Renal pelvis (tissue), 4 donors: Measurements from ENCODE around the gene MTURN. TPM values are rescaled to one million over a fixed set of nuclear protein-coding genes. Genes with fewer than 3 reads are reported as not detected.
"Not testable (repeated sequence)": the region's sequence is repeated elsewhere in the genome, so short reads cannot be mapped to it uniquely, and the experiment has no call there.

ENCODE experiments used
- DNase-seq: peaks from one replicate; pipeline ENCODE4 v3.0.0-alpha.2; 2013
- polyA plus RNA-seq, 3 donors: library from polyadenylated mRNA; unstranded; fragments of 120-200 nt; gene quantifications; one replicate each; pipeline ENCODE4 v1.2.1, GENCODE V29; 2013; ENCODE audit not compliant: insufficient read length in 3 of 3

The MTURN gene
- polyA plus RNA-seq, 3 donors = 72.0 to 95.3 (median 81.0) TPM

- DNase-seq = no peak
Measured at GRCh38 chr7:30175636-30176147, 40.9 kb downstream of the MTURN start.

DNA sequence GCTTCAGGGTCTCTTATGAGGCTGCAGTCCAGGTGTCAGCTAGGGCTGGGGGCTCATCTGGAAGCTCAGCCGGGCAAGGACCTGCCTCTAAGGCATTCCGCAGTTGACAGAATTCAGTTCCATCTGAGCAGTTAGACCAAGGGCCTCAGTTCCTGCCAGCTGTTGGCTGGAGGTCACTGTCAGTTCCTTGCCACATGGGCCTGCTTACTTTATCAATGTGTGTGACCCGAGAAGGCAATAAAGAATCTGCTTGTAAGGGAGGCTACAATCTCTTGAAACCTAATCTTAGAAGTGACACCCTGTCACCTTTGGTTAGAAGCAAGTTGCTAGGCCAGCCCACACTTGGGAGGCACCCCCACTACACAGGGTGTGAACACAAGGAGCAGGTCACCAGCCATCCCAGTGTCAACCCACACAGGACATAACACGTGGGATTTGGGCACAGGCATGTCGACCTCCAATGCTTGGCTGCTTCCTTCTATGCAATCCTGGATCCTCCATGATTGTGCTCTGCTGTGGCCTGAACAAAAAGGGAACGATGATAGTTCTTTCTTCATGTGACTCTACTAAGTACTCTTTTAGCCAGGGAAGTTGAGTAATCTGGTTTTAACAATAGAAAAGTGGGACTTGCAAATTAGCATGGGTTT lies 41.8 kb downstream of the MTURN start:
- no peak for DNase-seq

DNA sequence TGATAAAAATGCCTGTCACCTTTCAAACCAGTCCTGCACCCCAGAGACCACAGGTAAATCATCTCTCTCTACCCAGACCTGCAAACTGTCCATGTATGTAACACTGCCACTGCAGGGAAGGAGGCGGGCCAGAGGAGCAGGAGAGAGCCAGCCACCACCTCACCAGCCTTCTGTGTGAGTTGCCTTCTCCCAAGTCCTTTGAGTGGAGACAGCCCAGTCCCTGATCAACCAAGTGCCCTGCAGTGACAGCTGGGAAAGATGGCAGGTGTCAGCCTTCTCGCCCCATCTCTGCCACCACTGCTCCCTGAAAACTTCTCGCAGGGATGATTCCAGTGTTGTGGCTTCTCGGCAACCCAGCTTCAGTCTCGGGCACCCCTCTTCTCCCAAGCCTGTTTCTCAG lies 42.4 kb downstream of the MTURN start:
- no peak for DNase-seq

- no peak for DNase-seq
Measured at GRCh38 chr7:30177965-30178364, 43.2 kb downstream of the MTURN start.

DNA sequence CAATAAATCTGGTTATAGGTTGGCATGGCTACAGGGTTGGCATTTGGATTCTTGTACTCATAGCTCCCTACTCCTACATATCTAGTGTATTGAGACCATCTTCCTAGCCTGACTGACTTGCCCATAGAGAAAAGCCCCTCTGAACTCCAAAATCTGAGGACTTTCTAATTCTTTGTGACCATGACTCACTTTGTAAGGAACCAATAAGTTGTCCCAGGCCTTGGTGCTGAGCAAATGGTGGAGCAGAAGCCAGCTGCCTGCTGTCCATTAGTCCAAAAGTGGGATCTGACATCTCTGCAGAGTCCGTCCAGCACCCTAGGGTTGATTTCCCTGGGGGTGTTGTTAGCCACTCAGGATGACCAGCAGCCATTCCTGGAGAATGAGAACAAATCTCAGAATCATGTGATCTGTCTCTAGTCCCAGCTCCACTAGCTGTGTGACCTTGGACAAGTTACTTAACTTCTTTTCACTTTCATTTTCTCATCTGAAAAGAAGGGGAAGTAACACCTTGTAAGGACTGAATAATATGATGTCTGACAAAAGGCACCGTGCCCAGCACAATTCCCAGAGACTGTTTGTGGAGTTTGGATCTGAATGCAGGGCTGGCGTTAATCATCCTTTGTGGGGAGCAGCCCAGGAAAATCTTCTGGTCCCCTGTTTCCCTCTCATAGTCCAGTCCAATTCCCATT lies 44.1 kb downstream of the MTURN start:
- DNase-seq = no peak

DNA sequence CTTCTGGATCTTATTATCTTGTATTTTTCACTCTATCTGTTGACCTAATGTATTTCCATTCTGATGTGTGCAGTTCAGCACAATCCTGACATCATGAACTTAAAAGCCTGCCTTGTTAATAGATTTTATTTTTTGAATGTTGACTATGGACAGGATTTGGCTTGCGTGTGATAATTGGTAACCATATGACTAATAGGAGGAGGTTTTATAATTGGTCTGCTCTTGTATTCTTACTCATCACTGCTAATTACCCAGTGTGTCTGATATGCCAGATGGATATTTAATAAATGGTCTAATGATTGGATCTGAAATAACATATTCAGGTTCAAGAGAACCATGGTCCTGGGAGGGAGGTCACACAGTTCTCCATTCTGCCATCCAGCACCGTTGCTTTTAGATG lies 45.9 kb downstream of the MTURN start:
- no peak for DNase-seq

- DNase-seq = no peak
Measured at GRCh38 chr7:30181211-30181610, 46.4 kb downstream of the MTURN start.

DNA sequence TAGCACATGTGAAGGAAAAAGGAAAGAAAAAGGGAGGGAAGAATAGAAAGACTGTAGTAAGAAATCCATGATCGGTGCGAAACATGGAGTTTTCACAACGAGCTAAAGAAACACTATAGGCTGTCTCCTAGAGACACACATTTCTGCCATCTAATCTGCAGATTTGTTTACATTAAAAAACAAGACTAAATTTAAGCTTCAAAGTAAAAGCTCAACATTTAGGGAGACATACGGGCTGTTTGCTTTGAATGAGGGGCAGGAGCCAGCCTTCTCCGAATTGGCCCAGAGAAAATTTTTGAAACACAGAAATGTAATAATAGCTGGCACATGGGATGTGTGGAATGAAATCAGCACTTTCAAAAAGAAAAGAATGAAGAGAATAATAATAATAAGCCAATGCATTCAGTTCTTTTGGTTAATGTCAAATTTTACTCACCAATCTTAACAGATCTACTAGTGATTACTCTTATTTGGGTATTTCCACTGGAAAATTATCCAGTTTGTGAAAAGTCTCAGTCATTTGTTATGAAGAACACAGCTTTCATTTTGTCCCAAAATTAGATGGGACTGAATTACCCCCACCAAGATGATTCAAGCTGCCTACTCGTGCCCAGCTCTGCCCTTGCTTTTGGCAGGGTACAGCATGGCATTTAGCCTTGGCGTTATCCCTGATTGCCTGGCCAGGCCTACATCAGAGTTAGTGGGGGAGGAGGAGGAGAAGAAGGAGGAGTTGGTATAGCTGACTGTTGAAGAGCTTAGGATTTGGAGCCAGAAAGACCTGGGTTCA lies 47.1 kb downstream of the MTURN start:
- DNase-seq = no peak

DNA sequence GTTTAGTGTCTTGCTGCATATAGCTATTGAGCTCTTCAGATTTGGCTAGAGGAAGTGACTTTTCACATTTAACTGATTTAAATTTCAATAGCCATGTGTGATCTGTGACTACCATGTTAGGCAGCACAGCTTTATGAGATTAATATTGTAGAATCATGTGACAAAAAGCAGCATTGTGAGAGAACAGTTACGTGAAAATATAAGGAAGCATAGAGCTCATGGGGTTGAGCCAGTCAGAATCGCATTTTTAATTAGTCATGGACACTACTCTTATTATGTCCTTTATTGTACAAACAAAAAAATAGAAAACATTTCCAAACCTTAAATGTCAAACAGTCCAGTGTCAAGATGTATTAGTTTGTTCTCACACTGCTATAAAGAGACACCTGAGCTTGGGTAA lies 48.0 kb downstream of the MTURN start:
- no peak for DNase-seq

- DNase-seq = no peak
Measured at GRCh38 chr7:30183749-30184369, 49.1 kb downstream of the MTURN start.

DNA sequence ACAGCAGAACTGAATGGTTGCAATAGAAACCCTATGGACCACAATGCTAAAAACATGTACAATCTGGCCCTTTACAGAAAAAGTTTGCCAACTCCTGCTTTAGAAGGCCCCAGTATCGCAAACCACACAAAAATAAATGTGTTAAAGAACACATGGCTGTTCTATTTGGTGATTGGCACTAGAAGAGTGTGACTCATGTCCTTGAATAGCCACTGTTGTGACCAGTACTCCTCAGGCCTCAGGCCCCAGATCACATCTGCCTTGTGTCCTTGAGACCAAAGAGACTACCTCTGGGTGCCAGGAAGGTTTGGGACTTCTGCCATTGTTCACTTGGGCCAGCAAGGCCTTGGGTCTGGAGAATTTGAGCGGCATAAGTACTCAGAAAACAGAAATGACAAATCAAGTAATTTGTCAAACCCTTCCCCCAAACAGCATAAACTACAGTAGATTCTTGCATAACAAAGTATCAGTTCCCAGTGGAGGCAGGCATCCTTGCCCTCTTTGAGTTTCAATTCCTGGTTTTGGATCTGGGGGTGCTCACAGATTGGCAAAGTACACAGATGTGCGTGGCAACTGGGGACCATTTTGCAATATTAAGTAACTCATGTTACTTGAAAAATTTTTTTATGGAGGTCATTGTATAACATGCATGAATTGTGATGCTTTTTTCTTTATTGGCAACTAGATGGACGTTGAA lies 50.2 kb downstream of the MTURN start:
- DNase-seq = no peak

GRCh38 chr7:30185496-30185895 lies 50.7 kb downstream of the MTURN start:
- no peak for DNase-seq

DNA sequence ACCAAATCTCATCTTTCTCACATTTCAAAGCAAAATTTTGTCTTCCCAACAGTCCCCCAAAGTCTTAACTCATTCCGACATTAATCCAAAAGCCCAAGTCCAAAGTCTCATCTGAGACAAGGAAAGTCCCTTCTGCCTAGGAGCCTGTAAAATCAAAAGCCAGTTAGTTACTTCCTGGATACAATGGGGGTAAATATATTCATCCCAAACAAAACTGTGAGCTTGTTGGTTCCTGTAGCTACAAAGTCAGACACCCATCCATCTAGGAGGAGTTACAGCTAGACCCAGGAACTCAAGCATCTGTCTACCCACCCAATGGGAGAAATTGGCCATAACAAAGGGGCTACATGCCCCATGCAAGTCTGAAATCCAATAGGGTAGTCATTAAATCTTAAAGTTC lies 51.9 kb downstream of the MTURN start:
- no peak for DNase-seq

GRCh38 chr7:30187513-30187912 lies 52.7 kb downstream of the MTURN start:
- no peak for DNase-seq

GRCh38 chr7:30188381-30188780 lies 53.6 kb downstream of the MTURN start:
- not testable (repeated sequence) for DNase-seq

GRCh38 chr7:30188811-30189210 lies 54.0 kb downstream of the MTURN start:
- DNase-seq = no peak

DNA sequence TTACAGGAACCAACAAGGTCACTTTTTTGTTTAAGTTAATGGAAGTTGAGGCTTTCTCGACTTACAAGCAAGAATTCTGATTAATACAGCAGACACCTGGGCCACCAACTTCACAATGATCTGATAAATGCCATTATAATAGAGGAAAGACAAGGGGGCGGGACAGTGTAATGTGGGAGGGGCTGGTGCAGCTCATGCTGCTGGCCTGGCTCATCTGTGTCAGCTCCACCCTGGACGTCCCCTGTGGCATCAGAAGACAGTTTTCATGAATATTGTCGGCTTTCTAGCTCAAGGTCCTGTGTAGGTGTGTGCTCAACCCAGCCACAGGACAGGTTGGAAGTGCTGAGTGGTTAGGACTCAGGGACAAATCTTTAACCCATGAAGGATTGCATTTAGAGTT lies 57.0 kb downstream of the MTURN start:
- DNase-seq = no peak

DNA sequence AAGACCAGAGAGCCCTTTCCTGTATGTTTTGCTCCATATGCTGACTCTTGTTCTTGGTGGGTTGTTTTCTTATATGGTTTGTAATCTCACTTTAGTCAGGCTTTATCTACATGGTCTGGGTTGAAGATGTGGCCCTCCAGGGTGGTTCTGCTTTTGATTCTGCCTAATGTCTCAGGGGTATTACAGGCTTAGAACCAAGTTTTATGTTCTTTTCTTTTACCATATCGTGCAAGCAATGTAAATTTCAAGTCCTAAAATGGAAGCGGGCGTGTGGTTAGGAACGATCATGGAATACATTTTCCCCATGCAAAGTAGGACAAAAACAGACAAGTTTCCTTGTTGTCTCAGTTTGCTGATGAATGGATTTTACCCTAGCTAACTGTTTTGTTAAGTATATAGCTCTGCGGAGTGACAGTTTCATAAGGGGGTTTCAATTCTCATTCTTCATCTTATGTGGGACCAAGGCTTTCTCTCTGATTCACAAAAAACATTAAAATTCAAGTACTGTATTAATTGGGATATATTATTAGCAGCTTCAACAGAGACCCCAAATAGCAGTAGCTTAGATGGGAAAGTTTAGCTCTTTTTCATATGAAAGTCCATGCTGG lies 58.7 kb downstream of the MTURN start:
- DNase-seq = no peak

GRCh38 chr7:30196408-30196807 lies 61.6 kb downstream of the MTURN start:
- no peak for DNase-seq

DNA sequence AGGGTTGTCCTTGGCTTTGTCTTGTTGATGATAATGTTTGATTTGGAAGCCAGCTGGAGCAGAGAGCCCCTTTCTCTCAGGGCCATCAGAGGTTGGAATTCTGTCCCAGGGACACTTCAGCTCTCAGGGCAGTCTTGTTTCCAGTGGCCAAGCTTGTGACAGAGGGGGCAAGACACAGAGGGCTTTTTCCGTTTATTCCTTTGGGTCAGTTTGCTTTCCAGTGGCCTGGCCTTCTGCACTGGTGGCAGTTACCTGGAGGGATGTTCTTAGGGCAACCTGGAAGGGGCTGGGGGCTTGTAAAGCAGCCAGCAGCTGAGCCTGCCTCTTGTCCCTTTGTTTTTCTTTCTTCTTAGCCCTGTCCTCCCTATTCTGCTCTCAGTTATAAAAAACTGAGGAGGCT lies 62.7 kb downstream of the MTURN start:
- no peak for DNase-seq

DNA sequence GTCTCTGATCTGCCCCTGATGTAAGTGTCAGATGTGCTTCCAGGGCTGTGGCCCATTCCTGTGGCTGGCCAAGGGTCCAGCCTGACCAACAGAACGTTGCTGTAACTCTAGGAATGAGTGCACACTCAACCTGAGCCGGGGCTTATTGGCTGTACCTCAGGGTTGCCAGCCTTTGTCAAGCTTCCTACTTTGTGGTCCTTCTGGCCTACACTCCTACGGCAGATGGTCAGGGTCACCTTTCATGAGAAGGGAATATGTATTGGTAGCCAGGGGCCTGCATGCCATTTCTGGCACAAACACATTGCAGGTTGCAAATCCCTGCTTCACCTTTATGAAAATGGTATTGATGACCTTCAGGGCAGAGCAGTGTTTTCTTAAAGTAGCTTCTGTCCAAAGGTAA lies 64.5 kb downstream of the MTURN start:
- DNase-seq = no peak
